ENCODE measurements around the gene GVQW3.

Gene GVQW3

DNA sequence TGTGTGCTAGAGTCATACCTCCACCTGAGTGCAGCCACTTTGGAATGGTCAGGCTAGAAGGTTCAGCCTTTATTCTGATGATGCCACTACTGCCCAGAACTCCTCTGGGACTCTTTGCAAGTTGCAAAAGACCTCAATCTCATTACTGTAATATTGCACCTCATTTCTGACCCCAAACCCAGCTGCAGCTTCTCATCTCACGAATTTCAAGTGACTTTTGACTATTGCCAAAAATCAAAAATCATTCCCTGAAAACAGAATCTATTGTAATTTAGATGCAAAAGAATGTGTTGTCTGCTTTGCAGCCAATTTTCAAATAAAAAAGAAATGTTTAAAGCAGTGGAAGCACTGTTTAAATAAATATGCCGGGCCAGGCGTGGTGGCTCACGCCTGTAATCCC, 25.2 kb downstream of the GVQW3 start:
- no peak for TF ChIP-seq ZNF274 (IDR thresholded peaks at IDR 0.05; ENCODE audit: low read depth, low read length)
- H3K4me3 ChIP-seq (ENCODE audit: low read length): no peak overlapping the region

DNA sequence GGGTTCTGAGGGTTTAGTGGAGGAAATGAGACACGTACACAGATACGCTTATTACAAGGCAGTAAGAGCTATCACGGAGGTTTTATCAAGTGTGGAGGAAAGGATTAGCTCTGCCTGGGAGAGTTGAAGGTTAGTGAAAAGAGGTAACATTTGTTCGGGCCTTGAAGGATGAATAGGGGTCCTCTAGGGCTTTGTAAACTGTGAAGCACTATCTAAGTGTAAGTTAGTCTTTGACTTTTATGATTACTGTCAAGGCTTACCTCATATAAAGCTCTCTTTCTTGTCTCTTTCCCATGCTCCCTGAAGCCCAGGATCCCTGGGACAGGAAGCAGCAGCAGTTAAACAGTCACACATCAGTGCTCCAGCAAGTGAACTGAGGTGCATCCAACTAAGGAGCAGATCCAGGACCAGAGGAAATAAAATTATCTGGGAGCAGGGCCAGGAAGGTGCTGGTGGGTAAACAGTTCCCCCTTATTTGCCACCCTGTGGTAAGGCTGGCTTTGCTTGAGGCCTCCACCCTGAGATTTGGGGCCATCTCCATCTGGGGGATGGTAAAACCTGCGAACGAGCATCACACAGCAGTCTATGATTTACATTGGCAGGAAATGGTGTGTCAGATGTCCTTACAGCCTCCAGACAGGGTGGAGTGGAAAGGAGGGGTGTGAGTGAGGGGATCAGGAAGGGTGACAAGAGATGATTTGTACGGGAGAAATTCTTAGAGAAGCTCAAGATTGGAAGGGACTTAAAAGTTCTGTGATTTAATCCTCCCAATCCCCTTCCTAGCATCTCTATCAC, 27.2 kb downstream of the GVQW3 start:
- no peak overlapping the region for H3K4me3 ChIP-seq (ENCODE audit: low read length)
- TF ChIP-seq ZNF274 (IDR thresholded peaks at IDR 0.05; ENCODE audit: low read depth, low read length): no peak

DNA sequence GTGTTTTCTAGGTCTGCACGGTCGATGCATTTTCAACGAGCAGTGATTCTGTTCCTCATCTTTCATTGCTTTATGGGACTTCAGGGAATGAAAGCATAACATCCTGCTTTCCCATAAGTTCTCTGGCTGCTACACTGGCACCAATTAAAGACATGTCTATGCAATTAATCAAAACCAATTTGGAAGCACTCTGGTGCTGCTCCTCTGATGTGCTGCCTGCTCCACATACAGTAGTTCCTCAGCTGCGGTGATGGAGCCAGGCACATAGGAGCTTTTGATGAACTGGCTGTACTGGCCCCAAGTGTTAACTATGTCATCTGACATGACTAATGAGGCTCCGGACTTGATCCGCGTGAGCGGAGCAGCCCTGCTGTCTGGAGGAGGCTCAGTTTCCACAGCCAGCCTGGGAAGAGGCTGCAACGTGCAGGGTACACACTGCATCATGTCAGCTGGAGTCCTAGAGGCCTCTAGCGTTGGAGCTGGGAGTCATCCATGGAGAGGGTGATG, 29.8 kb downstream of the GVQW3 start:
- TF ChIP-seq ZNF274 (IDR thresholded peaks at IDR 0.05; ENCODE audit: low read depth, low read length): no peak

DNA sequence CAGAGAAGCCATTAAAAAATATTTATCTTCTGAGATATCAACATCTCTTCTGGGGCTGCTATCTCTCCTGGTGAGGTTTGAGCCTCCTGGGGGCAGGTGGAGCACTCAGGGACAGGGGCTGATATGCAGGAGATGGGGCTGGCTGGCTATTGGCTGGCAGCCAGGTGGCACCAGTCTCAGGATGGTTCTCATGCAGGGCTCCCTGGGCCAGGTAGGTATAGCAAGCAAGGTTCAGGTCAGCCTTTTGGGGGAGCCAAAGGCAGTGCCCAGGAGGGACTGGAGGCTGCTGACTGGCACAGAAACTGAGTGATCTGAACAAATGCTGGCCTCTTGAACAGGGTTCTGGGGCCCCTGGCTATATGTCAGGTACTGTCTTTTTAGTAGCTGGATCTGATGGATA, 34.0 kb downstream of the GVQW3 start:
- no peak for TF ChIP-seq ZNF274 (IDR thresholded peaks at IDR 0.05; ENCODE audit: low read depth, low read length)

More for the DNA sequence above, 29.8 kb downstream of the GVQW3 start:
- H3K4me3 ChIP-seq (ENCODE audit: low read length): no peak overlapping the region

DNA sequence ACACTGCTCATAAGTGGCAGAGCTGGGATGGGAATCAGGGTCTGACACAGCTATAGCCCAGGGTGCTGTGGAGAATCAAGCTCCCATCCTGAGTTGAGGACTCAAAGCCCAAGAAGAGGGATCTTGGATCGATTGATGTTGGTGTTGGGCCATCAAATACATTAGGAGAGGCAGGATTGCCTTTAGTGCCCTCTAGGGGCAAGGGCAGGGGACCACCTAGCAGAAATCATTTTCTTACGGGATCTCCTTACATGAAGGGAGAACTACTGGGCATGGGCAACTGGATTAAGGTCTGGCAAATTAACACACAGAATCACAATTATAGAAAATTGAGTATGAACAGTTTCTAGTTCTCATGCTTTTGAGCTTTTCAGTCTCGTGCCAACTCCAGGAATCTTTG, 38.8 kb downstream of the GVQW3 start:
- H3K4me3 ChIP-seq (ENCODE audit: low read length): no peak overlapping the region
- TF ChIP-seq ZNF274 (IDR thresholded peaks at IDR 0.05; ENCODE audit: low read depth, low read length): no peak

More for the DNA sequence above, 34.0 kb downstream of the GVQW3 start:
- no peak overlapping the region for H3K4me3 ChIP-seq (ENCODE audit: low read length)

DNA sequence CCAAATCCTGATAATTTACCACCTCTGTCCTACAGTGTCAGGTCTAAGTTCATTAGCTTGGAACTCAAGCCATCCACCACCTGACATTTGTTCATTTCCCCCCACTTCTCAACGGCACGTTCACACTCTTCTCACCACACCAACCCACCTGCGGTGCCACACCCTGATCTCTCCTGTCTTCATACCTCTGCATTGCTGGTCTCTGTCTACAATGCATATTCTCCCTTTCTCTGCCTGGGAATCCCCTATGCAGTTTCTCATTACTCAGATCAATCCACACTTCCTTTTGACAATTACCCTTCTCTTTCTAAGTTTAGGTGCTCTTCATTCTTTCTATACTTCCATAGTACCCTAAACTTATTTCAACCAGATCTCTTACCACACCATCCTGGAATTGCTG, 43.3 kb downstream of the GVQW3 start:
- TF ChIP-seq ZNF274 (IDR thresholded peaks at IDR 0.05; ENCODE audit: low read depth, low read length): no peak
- H3K4me3 ChIP-seq (ENCODE audit: low read length): no peak overlapping the region

DNA sequence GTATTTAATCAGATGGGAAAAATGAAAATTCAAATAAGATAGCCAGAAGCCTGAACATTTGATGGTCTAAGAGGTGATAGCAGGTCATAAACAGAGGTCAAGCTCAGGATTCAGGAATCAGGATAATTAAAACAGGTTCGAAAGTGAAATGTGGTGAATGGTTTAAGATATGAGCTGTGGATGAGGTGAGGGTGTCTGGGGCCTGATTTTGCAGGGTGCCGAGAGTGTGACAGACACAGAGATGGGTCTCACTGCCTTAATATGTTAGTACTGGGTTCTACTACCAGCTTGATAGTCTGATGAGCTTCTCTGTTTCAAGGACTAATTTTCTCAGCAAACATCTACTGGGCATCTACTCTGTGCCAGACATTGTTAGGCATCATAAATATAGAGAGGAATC, 43.8 kb downstream of the GVQW3 start:
- H3K4me3 ChIP-seq (ENCODE audit: low read length): no peak overlapping the region
- no peak for TF ChIP-seq ZNF274 (IDR thresholded peaks at IDR 0.05; ENCODE audit: low read depth, low read length)

DNA sequence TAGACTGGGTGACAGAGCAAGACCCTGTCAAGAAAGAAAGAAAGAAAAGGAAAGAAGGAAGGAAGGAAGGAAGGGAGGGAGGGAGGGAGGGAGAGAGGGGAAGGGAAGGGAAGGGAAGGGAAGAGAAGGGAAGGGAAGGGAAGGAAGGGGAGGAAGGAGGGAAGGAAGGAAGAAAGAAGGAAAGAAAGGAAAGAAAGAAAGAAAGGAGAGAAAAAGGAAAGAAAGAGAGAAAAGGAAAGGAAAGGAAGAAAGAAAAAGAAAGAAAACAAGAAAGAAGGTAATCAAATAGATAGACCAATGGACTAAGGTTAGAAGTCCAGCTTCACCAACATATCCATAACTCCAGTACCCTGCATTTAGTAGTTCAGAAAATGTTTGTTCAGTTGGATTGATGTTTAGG, 45.5 kb downstream of the GVQW3 start:
- no peak overlapping the region for H3K4me3 ChIP-seq (ENCODE audit: low read length)
- no peak for TF ChIP-seq ZNF274 (IDR thresholded peaks at IDR 0.05; ENCODE audit: low read depth, low read length)

DNA sequence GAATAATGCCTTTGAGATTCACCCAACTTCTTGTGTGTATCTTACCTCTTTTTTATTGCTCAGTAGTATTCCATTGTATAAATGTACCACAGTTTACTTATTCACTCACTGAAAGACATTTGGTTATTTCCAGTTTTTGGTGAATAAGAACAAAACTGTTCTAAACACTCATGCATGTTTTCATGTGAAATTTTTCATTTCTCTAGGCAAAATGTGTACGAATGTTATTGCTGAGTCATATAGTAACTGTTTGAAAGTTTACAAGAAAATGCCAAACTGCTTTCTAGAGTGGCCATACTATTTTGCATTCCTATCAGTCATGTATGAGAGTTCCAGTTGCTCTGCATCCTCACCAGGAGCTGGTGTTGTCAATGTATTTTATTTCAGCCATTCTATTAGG, 54.9 kb downstream of the GVQW3 start:
- no peak overlapping the region for H3K4me3 ChIP-seq (ENCODE audit: low read length)
- no peak for TF ChIP-seq ZNF274 (IDR thresholded peaks at IDR 0.05; ENCODE audit: low read depth, low read length)

DNA sequence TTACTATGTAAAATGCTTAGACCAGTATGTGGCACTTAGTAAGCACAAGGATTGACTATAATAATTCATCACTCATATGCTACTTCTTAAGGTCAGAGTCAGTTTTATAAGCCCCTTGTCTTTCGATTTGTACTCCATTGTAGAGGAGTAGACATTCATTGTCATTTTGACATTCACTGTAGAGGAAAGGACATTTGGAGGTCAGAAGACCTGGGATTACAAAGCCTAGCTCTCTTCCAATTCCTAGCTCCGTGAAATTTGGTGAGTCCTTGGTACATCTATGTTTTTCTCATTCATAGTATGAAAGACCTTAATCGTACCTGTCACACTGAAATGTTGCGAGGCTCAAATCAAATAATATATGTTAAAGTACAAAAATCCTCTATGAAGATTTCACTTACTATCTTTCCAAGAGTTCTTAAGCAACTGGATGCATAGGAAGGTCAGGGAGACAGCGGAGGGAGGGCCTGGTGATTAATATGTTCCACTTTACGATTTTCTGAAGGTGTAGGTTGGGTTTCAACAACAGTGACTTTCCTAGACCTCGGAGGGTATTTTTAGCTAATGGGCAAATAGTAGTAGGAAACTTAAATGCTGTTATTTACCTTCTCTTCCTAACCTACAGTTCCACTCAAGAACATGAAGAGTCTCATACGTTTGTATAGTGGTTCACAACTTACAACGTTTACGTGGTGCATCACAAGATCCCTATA, 62.3 kb downstream of the GVQW3 start:
- no peak for TF ChIP-seq ZNF274 (IDR thresholded peaks at IDR 0.05; ENCODE audit: low read depth, low read length)
- H3K4me3 ChIP-seq (ENCODE audit: low read length): peak overlapping the region; percentile 97

DNA sequence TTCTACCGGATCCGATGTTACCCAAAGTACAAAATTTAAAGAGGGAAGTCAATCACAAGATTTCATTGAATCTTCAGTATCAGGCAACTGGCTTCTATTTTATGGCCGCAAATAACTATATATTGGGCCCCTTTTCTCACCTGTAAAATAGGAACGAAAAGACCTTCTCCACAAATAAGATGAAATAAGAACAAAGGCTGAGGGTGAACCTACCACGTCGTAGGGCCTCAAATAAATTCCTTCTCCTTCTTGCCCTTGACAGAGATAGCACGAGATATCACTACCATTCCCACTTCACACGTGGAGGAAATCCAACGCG, 62.9 kb downstream of the GVQW3 start:
- TF ChIP-seq ZNF274 (IDR thresholded peaks at IDR 0.05; ENCODE audit: low read depth, low read length): no peak
- peak overlapping the region; percentile 97 for H3K4me3 ChIP-seq (ENCODE audit: low read length)

DNA sequence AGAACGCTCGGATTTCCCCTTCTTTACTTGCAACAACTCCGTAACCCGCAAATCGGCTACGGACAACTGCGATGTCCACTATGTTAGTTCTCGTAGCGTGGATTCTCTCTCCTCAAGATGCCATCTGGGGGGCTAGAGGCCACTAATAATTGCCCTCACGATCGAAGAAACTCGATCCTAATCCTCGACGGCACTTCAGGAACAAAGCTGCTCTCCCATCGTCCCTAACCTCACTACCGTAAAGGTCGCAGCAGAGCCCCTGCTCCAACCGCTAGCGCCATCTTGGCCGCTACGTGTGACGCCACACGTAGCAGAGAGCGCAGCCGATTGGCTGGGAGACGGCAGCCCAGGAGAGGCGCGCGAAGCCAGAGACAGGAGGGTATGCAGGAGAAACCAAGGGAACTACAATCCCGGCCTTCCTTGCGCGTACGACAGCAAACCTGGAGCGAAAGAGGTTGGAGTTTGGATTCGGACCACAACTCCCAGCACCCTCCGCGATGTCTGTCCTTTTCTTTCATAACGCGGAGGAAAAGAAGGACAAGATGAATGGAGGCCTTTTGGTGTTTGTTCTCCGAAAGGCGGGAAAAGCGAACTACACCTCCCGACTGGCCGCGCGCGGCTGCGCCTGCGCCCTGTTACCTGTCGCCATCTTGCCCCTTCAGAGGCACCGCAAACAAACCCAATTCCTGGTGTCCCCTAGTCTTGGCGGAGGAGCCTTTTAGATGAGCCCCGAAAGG, 63.4 kb downstream of the GVQW3 start, which contains the start of gene EMSY:
Gene EMSY, plus strand, starts transcription at position 635 of the 737 bp plus-strand sequence. CDS start 1,921 bp downstream, outside the sequence.
- H3K4me3 ChIP-seq (ENCODE audit: low read length): peak within 1 kb of the TSS; percentile 97
- TF ChIP-seq ZNF274 (IDR thresholded peaks at IDR 0.05; ENCODE audit: low read depth, low read length): no peak

DNA sequence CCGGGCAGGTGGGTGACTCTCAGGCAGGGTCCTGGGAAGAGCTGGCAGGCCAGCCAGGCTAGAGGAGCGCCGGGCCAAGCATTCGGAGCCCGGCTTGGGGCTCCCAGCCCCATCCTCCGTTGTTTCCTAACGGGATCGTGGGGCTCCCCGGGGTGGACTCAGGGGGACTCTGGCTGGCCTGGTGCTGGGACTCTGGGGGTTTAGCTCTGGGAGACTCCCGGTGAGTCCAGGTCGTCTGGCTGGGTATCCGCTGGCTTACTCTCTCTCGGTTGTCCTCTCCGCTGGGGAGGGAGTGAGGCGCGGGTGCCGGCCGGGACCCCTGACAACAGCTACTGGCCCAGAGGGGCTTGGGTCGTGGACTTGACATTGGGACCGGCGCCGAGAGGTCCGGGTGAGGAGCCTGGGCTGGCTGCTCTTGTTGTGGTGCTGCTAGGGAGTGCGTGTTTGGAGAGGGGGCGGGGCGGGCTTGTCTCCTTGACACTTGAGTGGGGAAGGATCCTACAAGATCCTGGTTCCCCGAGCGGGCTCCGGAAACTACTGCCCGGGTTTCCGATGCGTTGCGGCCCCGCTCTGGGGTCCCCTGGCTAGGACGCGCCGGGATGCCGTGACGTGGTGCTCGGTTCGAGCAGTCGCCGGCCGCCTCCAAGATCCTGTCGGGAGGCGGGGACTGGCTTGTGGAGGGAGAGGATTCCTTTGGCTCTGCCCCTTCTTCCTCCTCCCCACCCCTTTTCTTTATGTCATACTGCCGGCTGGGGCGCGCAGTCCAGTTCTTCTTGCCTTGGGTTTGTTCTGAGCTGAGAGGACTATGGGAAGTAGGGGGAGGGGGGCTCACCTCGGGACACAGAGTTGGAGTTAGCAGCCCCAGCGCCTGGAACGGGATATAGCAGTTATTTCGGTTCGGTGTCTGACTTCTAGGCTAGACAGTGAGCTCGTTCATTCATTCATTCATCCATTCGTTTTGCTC, 64.3 kb downstream of the GVQW3 start:
- H3K4me3 ChIP-seq (ENCODE audit: low read length): peak overlapping the region; percentile 97
- no peak for TF ChIP-seq ZNF274 (IDR thresholded peaks at IDR 0.05; ENCODE audit: low read depth, low read length)

All from GM08714 (cell line).